ENCODE results near the gene SLC39A11. TPM values are rescaled to one million over a fixed set of nuclear protein-coding genes. Genes with fewer than 3 reads are reported as not detected.
"Not testable (repeated sequence)": the region's sequence is repeated elsewhere in the genome, so short reads cannot be mapped to it uniquely, and the experiment has no call there.

The SLC39A11 gene
- total RNA-seq, 1 experiment from 2014 or later, result 18.6 TPM

DNA sequence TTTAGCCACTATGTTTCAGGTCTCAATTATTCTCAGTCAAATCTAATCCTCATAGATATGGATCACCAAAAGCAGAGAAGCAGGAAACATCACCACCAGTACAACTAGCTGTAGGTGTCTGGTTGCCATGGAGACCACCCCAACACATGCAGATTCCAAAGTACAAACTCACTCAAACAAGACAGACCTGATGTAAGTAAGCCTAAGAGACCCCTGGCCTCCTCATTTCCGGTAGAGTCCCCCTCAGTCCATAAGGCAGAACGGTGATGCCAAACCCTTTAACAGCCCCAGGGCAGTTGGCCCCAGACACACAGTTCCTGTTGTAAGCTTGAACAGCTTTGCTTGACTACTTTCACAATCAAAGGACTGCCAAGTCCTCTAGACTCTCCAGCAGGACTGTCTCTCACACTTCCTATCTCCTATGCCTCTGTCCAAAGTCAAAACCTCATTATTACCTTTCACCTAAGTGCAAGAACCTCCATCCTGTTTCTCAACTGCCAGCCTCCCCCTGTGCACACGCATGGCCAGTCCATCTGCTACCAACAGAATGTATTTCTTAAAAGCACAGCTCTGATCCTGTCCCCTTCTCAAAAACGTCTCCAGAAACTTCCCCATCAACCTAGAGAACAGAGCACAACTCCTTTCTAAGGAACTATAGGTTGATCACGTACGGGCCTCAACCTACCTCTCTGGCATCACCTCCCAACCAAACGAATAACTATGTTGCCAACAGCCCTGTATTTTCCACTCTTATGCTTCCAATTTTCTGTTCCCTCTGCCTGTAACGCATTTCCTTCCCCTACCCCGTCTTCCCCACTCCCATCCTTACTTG is 23.9 kb downstream of the SLC39A11 start:
- ChIA-PET POLR2A (ENCODE audit: low non-redundant PET) (no interaction called here), CTCF (no interaction called here)
- no peak overlapping the region for H3K27ac ChIP-seq (ENCODE audit: low read depth, low read length, poor library complexity, severe bottlenecking)
- no peaks in the 10 kb centered on the region for H3K27me3 ChIP-seq (replicated peaks; ENCODE audit: insufficient read depth, low read depth, low read length, poor library complexity)
- BruUV-seq (replicated peaks), result no TSS peak
- H3K9me3 ChIP-seq (ENCODE audit: low read depth, low read length, poor library complexity, severe bottlenecking), result no peaks in the 10 kb centered on the region
- H3K4me3 ChIP-seq (ENCODE audit: low read depth, low read length, poor library complexity, severe bottlenecking), result no peak overlapping the region
- intact Hi-C loops (cut with micrococcal nuclease; ENCODE audit: unreplicated experiment), result no loop called here
- no peaks in the 10 kb centered on the region for H3K4me1 ChIP-seq (ENCODE audit: insufficient read depth, low read length, poor library complexity, severe bottlenecking)
- TF ChIP-seq, protein P1, sequence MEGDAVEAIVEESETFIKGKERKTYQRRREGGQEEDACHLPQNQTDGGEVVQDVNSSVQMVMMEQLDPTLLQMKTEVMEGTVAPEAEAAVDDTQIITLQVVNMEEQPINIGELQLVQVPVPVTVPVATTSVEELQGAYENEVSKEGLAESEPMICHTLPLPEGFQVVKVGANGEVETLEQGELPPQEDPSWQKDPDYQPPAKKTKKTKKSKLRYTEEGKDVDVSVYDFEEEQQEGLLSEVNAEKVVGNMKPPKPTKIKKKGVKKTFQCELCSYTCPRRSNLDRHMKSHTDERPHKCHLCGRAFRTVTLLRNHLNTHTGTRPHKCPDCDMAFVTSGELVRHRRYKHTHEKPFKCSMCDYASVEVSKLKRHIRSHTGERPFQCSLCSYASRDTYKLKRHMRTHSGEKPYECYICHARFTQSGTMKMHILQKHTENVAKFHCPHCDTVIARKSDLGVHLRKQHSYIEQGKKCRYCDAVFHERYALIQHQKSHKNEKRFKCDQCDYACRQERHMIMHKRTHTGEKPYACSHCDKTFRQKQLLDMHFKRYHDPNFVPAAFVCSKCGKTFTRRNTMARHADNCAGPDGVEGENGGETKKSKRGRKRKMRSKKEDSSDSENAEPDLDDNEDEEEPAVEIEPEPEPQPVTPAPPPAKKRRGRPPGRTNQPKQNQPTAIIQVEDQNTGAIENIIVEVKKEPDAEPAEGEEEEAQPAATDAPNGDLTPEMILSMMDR (conservative IDR thresholded peaks at IDR 0.05; ENCODE audit: low read depth, low read length), result no peak
- TF ChIP-seq EZH2 (IDR thresholded peaks at IDR 0.05; ENCODE audit: borderline replicate concordance, low read depth, low read length, poor library complexity, severe bottlenecking), result no peak
- DNase-seq (ENCODE audit: low spot score), result no peak
- H3K36me3 ChIP-seq (ENCODE audit: insufficient read depth, low read length, poor library complexity, severe bottlenecking), result no peaks in the 10 kb centered on the region

DNA sequence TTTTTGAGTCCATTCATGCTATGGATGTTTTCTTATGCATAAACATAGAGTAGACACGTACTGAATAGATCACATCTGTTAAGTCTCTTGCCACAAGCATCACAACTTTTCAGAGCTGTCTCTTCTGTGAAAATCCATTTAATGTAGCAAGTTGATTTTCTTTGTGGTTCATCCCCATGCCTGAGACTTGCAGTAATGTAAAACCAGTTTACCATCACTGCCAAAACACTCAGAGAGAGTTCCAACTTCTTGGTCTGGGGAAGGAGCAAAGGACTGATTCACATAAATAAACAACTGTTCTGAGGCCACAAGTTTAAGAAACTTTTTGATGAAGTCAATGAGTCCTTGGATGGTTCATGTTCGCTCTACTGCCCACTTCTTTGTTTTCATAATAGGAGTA is 24.8 kb downstream of the SLC39A11 start:
- H3K4me1 ChIP-seq (ENCODE audit: insufficient read depth, low read length, poor library complexity, severe bottlenecking); POLR2A ChIA-PET (ENCODE audit: low non-redundant PET); intact Hi-C loops (cut with micrococcal nuclease; ENCODE audit: unreplicated experiment); H3K27me3 ChIP-seq (replicated peaks; ENCODE audit: insufficient read depth, low read depth, low read length, poor library complexity); H3K4me3 ChIP-seq (ENCODE audit: low read depth, low read length, poor library complexity, severe bottlenecking); H3K27ac ChIP-seq (ENCODE audit: low read depth, low read length, poor library complexity, severe bottlenecking); CTCF ChIA-PET; H3K36me3 ChIP-seq (ENCODE audit: insufficient read depth, low read length, poor library complexity, severe bottlenecking); DNase-seq (ENCODE audit: low spot score); H3K9me3 ChIP-seq (ENCODE audit: low read depth, low read length, poor library complexity, severe bottlenecking); BruUV-seq (replicated peaks): not testable (repeated sequence)

DNA sequence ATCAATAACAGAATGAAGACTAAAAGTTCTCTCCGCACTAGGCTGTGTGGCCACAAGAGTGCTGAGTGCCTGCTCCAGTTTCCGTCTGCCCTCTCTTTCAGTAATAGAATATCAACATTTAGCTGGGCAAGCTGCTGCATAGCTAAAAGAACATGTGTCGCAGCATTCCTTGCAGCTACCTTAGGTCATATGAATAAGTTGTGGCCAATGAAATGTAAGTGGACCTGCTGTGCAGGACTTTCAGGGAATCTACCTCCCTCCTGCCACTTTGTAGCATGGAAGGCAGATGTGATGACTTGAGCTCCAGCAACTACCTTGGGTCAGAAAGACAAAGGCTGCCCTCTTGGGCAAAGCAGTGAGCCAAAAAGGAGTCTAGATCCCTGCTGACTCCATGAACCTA is 25.4 kb downstream of the SLC39A11 start:
- no peak for DNase-seq (ENCODE audit: low spot score)
- no peaks in the 10 kb centered on the region for H3K4me1 ChIP-seq (ENCODE audit: insufficient read depth, low read length, poor library complexity, severe bottlenecking)
- ChIA-PET CTCF (no interaction called here), POLR2A (ENCODE audit: low non-redundant PET) (no interaction called here)
- H3K4me3 ChIP-seq (ENCODE audit: low read depth, low read length, poor library complexity, severe bottlenecking), result no peak overlapping the region
- H3K27ac ChIP-seq (ENCODE audit: low read depth, low read length, poor library complexity, severe bottlenecking), result no peak overlapping the region
- BruUV-seq (replicated peaks), result no TSS peak
- H3K36me3 ChIP-seq (ENCODE audit: insufficient read depth, low read length, poor library complexity, severe bottlenecking), result no peaks in the 10 kb centered on the region
- no peaks in the 10 kb centered on the region for H3K9me3 ChIP-seq (ENCODE audit: low read depth, low read length, poor library complexity, severe bottlenecking)
- TF ChIP-seq, protein P1 (conservative IDR thresholded peaks at IDR 0.05; ENCODE audit: low read depth, low read length), result no peak
- TF ChIP-seq EZH2 (IDR thresholded peaks at IDR 0.05; ENCODE audit: borderline replicate concordance, low read depth, low read length, poor library complexity, severe bottlenecking), result no peak
- intact Hi-C loops (cut with micrococcal nuclease; ENCODE audit: unreplicated experiment), result no loop called here
- H3K27me3 ChIP-seq (replicated peaks; ENCODE audit: insufficient read depth, low read depth, low read length, poor library complexity), result no peaks in the 10 kb centered on the region
